WTC11 (cell line): Measurements from ENCODE around the gene TCF7. TPM values are rescaled to one million over a fixed set of nuclear protein-coding genes. Genes with fewer than 3 reads are reported as not detected.

ENCODE experiments used
- ATAC-seq: fragments of 200-7000 bp; cut with Tn5 transposase; 2 replicates; pipeline ENCODE4 v1.10.0; 2021; ENCODE audit warnings: mild to moderate bottlenecking, moderate library complexity
- CTCF ChIA-PET: fragments of 300-600 bp; sonication (Branson Sonifier 250); formaldehyde crosslinking; loops from one replicate; lab custom pipeline; 2021; ENCODE audit warnings: antibody characterized with exemption; lab: Charles Lee
- POLR2A ChIA-PET: fragments of 350-600 bp; sonication (Branson Sonifier 250); formaldehyde crosslinking; loops from one replicate; lab custom pipeline; 2021; ENCODE audit warnings: antibody characterized with exemption; lab: Charles Lee
- DNase-seq: peaks from one replicate; pipeline ENCODE4 v3.0.0; 2021; ENCODE audit warnings: low spot score
- H3K27ac Mint-ChIP-seq: 2 replicates; pipeline ENCODE4 v1.8.0; 2021; ENCODE audit warnings: mixed read lengths
- H3K27me3 Mint-ChIP-seq: 2 replicates; pipeline ENCODE4 v1.8.0; 2021; ENCODE audit warnings: low read depth, mild to moderate bottlenecking, moderate library complexity, mixed read lengths
- H3K36me3 Mint-ChIP-seq: 2 replicates; pipeline ENCODE4 v1.8.0; 2021; ENCODE audit warnings: mixed read lengths
- H3K4me1 Mint-ChIP-seq: 2 replicates; pipeline ENCODE4 v1.8.0; 2022; ENCODE audit warnings: mixed read lengths
- H3K4me3 Mint-ChIP-seq: 2 replicates; pipeline ENCODE4 v1.8.0; 2021; ENCODE audit warnings: mild to moderate bottlenecking, moderate library complexity, mixed read lengths
- H3K9me3 Mint-ChIP-seq: 2 replicates; pipeline ENCODE4 v1.8.0; 2021; ENCODE audit warnings: mixed read lengths
- GRHL2 ChIP-seq: fragments of 250-450 bp; sonication (Bioruptor Pico); IDR thresholded peaks from 2 replicates; pipeline ENCODE4 v1.8.0; 2022; ENCODE audit warnings: mild to moderate bottlenecking, moderate library complexity; ENCODE audit not compliant: insufficient replicate concordance, severe bottlenecking
- NFYB ChIP-seq: sonication (generic); formaldehyde crosslinking; conservative IDR thresholded peaks from 2 replicates; pipeline ENCODE4 v1.8.0; 2022; ENCODE audit warnings: low read depth, missing genetic modification reagents
- NR3C1 ChIP-seq: sonication (generic); formaldehyde crosslinking; conservative IDR thresholded peaks from 2 replicates; pipeline ENCODE4 v1.8.1; 2023; ENCODE audit warnings: low read depth, mild to moderate bottlenecking, missing genetic modification reagents
- RELA ChIP-seq: sonication (generic); formaldehyde crosslinking; IDR thresholded peaks from 2 replicates; pipeline ENCODE4 v1.8.1; 2022; ENCODE audit warnings: missing genetic modification reagents, mild to moderate bottlenecking, borderline replicate concordance
- SMAD3 ChIP-seq: sonication (generic); formaldehyde crosslinking; IDR thresholded peaks from 2 replicates; pipeline ENCODE4 v1.8.0; 2022; ENCODE audit warnings: missing genetic modification reagents, mild to moderate bottlenecking, borderline replicate concordance
- ZNF138 ChIP-seq: sonication (generic); formaldehyde crosslinking; conservative IDR thresholded peaks from 2 replicates; pipeline ENCODE4 v1.8.1; 2022; ENCODE audit warnings: mild to moderate bottlenecking, moderate library complexity, missing genetic modification reagents
- ZNF232 ChIP-seq: sonication (generic); formaldehyde crosslinking; IDR thresholded peaks from 2 replicates; pipeline ENCODE4 v1.8.0; 2022; ENCODE audit warnings: mild to moderate bottlenecking, missing genetic modification reagents
- ZNF671 ChIP-seq: fragments of 250-450 bp; sonication (Bioruptor Pico); IDR thresholded peaks from 2 replicates; pipeline ENCODE4 v1.8.0; 2021; ENCODE audit warnings: mild to moderate bottlenecking
- total RNA-seq: library from RNA; stranded (reverse); gene quantifications from 3 replicates; pipeline ENCODE4 v1.2.3, GENCODE V29; 2021
- TF ChIP-seq, protein P1 (sequence below): sonication (generic); formaldehyde crosslinking; IDR thresholded peaks from 2 replicates; pipeline ENCODE4 v1.8.1; 2022; ENCODE audit warnings: mild to moderate bottlenecking, missing genetic modification reagents, moderate library complexity, borderline replicate concordance
- TF ChIP-seq, protein P2 (sequence below): fragments of 250-450 bp; sonication (Bioruptor Pico); IDR thresholded peaks from 2 replicates; pipeline ENCODE4 v1.8.0; 2021; ENCODE audit warnings: mild to moderate bottlenecking
- TF ChIP-seq, protein P3 (sequence below): sonication (generic); formaldehyde crosslinking; IDR thresholded peaks from 2 replicates; pipeline ENCODE4 v1.8.0; 2022; ENCODE audit warnings: mild to moderate bottlenecking, missing genetic modification reagents
- TF ChIP-seq, protein P4 (sequence below): sonication (generic); formaldehyde crosslinking; IDR thresholded peaks from 2 replicates; pipeline ENCODE4 v1.8.0; 2023; ENCODE audit warnings: missing genetic modification reagents, mild to moderate bottlenecking, borderline replicate concordance
- TF ChIP-seq, protein P5 (sequence below): sonication (generic); formaldehyde crosslinking; IDR thresholded peaks from 2 replicates; pipeline ENCODE4 v1.8.0; 2022; ENCODE audit warnings: mild to moderate bottlenecking, missing genetic modification reagents
- TF ChIP-seq, protein P6 (sequence below): fragments of 250-450 bp; sonication (Bioruptor Pico); IDR thresholded peaks from 2 replicates; pipeline ENCODE4 v2.1.2; 2022; ENCODE audit warnings: mild to moderate bottlenecking, moderate library complexity
- TF ChIP-seq, protein P7 (sequence below): sonication (generic); formaldehyde crosslinking; IDR thresholded peaks from 2 replicates; pipeline ENCODE4 v1.8.0; 2023; ENCODE audit warnings: missing genetic modification reagents

The TCF7 gene
- total RNA-seq, 1 experiment from 2014 or later: 11.3 TPM

DNA sequence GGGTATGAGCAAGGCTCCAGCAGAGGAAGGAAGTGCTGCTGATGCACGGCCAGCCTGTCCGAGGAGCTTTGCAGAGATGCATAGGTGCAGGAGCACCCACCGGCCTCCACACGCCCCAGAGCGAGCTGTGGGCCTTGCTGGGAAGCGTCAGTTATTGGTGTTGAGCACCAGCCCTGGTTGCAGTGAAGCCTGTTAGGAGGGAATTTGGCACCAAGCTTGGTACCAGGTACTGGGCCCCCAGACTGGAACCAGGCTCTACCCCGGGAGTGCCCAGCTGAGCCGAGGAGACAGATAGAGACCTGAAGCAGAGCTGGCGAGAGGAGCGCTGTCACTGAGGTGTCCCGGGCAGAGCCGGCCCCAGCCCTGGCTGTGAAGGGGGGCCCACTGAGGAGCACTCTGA, 5.2 kb downstream of the TCF7 start:
- ChIA-PET POLR2A (no interaction called here), CTCF (interaction anchor here (1.3 kb wide), 1 partner anchor 80 kb away, joined by 10 read pairs; no protein-coding TSS in a partner anchor)
- Mint-ChIP-seq H3K4me3 (no peak overlapping the region), H3K27ac (no peak overlapping the region), H3K36me3 (0 out of 2 replicates have a peak, but pooled peaks cover 3% of the 10 kb centered on the region), H3K4me1 (no peaks in the 10 kb centered on the region), H3K9me3 (no peaks in the 10 kb centered on the region), H3K27me3 (no peaks in the 10 kb centered on the region)
- DNase-seq (no peak), ATAC-seq (no peak)
- no peak for TF ChIP-seq ZNF671 (CRISPR knock-in tag)

DNA sequence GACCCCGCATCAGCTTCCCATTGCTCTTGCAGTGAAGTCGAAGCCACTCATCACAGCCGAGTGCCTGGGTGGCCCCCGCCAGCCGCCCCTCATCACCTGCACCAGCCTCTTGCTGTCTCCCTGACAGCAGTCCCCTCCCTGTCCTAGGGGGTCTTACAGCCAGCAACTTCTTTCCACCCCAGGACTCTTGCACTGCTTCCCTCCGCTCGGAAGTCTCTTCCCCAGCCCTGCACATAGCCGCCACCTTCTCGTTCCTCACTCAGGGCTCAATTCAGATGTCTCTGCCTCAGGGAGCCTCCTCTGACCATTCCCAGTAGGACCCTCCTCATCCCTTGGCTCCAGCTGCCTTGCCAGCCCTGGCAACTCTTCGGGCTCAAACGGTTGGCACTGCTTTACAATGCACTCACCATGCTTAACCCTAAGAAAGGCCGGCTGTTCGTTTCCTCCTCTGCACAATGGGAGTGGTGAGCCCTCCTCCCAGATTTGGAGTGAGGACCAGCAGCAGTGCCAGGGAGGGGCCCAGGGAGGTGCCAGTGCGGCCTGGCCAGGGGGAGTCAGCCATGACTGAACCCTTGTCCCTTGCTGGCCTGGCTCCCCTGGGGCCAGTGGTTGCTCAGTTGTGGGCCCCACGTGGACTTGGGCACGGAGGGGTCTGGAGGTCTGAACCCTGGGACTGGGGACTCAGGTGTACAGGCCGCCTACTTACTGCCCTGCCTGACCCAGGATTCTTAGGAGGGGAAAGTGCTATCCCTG, 6.1 kb downstream of the TCF7 start:
- CTCF ChIA-PET: interaction anchor here (1.3 kb wide), 1 partner anchor 81 kb away, joined by 10 read pairs; no protein-coding TSS in a partner anchor
- DNase-seq: no peak
- no peaks in the 10 kb centered on the region for H3K27me3 Mint-ChIP-seq
- H3K4me1 Mint-ChIP-seq: no peaks in the 10 kb centered on the region
- POLR2A ChIA-PET: interaction anchor here (0.7 kb wide), 1 partner anchor 27 kb away, joined by 9 read pairs; no protein-coding TSS in a partner anchor
- no peak overlapping the region for H3K27ac Mint-ChIP-seq
- no peaks in the 10 kb centered on the region for H3K9me3 Mint-ChIP-seq
- TF ChIP-seq, protein P1, sequence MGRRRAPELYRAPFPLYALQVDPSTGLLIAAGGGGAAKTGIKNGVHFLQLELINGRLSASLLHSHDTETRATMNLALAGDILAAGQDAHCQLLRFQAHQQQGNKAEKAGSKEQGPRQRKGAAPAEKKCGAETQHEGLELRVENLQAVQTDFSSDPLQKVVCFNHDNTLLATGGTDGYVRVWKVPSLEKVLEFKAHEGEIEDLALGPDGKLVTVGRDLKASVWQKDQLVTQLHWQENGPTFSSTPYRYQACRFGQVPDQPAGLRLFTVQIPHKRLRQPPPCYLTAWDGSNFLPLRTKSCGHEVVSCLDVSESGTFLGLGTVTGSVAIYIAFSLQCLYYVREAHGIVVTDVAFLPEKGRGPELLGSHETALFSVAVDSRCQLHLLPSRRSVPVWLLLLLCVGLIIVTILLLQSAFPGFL (CRISPR knock-in tag): no peak
- TF ChIP-seq GRHL2 (CRISPR knock-in tag): no peak
- TF ChIP-seq, protein P2, sequence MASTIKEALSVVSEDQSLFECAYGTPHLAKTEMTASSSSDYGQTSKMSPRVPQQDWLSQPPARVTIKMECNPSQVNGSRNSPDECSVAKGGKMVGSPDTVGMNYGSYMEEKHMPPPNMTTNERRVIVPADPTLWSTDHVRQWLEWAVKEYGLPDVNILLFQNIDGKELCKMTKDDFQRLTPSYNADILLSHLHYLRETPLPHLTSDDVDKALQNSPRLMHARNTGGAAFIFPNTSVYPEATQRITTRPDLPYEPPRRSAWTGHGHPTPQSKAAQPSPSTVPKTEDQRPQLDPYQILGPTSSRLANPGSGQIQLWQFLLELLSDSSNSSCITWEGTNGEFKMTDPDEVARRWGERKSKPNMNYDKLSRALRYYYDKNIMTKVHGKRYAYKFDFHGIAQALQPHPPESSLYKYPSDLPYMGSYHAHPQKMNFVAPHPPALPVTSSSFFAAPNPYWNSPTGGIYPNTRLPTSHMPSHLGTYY: no peak
- TF ChIP-seq, protein P3, sequence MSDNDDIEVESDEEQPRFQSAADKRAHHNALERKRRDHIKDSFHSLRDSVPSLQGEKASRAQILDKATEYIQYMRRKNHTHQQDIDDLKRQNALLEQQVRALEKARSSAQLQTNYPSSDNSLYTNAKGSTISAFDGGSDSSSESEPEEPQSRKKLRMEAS (CRISPR knock-in tag): no peak
- TF ChIP-seq, protein P4, sequence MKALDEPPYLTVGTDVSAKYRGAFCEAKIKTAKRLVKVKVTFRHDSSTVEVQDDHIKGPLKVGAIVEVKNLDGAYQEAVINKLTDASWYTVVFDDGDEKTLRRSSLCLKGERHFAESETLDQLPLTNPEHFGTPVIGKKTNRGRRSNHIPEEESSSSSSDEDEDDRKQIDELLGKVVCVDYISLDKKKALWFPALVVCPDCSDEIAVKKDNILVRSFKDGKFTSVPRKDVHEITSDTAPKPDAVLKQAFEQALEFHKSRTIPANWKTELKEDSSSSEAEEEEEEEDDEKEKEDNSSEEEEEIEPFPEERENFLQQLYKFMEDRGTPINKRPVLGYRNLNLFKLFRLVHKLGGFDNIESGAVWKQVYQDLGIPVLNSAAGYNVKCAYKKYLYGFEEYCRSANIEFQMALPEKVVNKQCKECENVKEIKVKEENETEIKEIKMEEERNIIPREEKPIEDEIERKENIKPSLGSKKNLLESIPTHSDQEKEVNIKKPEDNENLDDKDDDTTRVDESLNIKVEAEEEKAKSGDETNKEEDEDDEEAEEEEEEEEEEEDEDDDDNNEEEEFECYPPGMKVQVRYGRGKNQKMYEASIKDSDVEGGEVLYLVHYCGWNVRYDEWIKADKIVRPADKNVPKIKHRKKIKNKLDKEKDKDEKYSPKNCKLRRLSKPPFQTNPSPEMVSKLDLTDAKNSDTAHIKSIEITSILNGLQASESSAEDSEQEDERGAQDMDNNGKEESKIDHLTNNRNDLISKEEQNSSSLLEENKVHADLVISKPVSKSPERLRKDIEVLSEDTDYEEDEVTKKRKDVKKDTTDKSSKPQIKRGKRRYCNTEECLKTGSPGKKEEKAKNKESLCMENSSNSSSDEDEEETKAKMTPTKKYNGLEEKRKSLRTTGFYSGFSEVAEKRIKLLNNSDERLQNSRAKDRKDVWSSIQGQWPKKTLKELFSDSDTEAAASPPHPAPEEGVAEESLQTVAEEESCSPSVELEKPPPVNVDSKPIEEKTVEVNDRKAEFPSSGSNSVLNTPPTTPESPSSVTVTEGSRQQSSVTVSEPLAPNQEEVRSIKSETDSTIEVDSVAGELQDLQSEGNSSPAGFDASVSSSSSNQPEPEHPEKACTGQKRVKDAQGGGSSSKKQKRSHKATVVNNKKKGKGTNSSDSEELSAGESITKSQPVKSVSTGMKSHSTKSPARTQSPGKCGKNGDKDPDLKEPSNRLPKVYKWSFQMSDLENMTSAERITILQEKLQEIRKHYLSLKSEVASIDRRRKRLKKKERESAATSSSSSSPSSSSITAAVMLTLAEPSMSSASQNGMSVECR (CRISPR knock-in tag): no peak
- H3K4me3 Mint-ChIP-seq: no peak overlapping the region
- ATAC-seq: no peak
- 0 out of 2 replicates have a peak, but pooled peaks cover 3% of the 10 kb centered on the region for H3K36me3 Mint-ChIP-seq

DNA sequence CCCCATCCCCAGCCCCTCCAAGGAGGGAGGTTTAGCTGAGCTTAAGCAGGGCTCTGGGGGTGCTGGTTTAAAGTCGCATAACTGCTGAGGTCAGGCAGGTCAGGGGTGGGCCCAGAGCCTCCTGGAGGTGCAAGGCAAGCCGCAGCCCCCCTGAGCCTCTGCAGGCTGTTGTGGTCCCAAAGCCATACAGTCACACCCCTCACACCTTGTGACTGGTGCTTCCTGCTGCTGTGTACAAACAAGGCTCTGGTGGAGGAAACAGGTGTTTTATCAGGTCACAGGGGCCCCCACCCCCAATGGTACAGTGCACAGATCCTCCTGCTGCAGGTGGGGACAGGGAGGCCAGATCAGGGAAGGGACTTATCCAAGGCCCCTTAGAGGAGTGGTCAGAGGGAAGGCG, 8.0 kb downstream of the TCF7 start:
- no peak overlapping the region for H3K27ac Mint-ChIP-seq
- no peak for ATAC-seq
- no peak for DNase-seq
- H3K36me3 Mint-ChIP-seq: 0 out of 2 replicates have a peak, but pooled peaks cover 3% of the 10 kb centered on the region
- H3K4me3 Mint-ChIP-seq: no peak overlapping the region
- no peaks in the 10 kb centered on the region for H3K9me3 Mint-ChIP-seq
- H3K4me1 Mint-ChIP-seq: no peaks in the 10 kb centered on the region
- ChIA-PET POLR2A (no interaction called here), CTCF (interaction anchor here (0.8 to 1.2 kb wide), 2 partner anchors 18 to 83 kb away, joined by 3 read pairs; no protein-coding TSS in a partner anchor)
- no peaks in the 10 kb centered on the region for H3K27me3 Mint-ChIP-seq
- TF ChIP-seq ZNF232 (CRISPR knock-in tag) (no peak), NFYB (CRISPR knock-in tag) (no peak), SMAD3 (CRISPR knock-in tag) (no peak), GRHL2 (CRISPR knock-in tag) (no peak), RELA (CRISPR knock-in tag) (no peak), NR3C1 (CRISPR knock-in tag) (no peak), ZNF138 (no peak)
- TF ChIP-seq, protein P3 (CRISPR knock-in tag): no peak
- TF ChIP-seq, protein P5, sequence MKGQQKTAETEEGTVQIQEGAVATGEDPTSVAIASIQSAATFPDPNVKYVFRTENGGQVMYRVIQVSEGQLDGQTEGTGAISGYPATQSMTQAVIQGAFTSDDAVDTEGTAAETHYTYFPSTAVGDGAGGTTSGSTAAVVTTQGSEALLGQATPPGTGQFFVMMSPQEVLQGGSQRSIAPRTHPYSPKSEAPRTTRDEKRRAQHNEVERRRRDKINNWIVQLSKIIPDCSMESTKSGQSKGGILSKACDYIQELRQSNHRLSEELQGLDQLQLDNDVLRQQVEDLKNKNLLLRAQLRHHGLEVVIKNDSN: no peak
- TF ChIP-seq, protein P6, sequence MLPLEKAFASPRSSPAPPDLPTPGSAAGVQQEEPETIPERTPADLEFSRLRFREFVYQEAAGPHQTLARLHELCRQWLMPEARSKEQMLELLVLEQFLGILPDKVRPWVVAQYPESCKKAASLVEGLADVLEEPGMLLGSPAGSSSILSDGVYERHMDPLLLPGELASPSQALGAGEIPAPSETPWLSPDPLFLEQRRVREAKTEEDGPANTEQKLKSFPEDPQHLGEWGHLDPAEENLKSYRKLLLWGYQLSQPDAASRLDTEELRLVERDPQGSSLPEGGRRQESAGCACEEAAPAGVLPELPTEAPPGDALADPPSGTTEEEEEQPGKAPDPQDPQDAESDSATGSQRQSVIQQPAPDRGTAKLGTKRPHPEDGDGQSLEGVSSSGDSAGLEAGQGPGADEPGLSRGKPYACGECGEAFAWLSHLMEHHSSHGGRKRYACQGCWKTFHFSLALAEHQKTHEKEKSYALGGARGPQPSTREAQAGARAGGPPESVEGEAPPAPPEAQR (CRISPR knock-in tag): no peak
- TF ChIP-seq, protein P7, sequence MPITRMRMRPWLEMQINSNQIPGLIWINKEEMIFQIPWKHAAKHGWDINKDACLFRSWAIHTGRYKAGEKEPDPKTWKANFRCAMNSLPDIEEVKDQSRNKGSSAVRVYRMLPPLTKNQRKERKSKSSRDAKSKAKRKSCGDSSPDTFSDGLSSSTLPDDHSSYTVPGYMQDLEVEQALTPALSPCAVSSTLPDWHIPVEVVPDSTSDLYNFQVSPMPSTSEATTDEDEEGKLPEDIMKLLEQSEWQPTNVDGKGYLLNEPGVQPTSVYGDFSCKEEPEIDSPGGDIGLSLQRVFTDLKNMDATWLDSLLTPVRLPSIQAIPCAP (CRISPR knock-in tag): no peak
